ENCODE data around the gene SCNN1A.

Gene SCNN1A

DNA sequence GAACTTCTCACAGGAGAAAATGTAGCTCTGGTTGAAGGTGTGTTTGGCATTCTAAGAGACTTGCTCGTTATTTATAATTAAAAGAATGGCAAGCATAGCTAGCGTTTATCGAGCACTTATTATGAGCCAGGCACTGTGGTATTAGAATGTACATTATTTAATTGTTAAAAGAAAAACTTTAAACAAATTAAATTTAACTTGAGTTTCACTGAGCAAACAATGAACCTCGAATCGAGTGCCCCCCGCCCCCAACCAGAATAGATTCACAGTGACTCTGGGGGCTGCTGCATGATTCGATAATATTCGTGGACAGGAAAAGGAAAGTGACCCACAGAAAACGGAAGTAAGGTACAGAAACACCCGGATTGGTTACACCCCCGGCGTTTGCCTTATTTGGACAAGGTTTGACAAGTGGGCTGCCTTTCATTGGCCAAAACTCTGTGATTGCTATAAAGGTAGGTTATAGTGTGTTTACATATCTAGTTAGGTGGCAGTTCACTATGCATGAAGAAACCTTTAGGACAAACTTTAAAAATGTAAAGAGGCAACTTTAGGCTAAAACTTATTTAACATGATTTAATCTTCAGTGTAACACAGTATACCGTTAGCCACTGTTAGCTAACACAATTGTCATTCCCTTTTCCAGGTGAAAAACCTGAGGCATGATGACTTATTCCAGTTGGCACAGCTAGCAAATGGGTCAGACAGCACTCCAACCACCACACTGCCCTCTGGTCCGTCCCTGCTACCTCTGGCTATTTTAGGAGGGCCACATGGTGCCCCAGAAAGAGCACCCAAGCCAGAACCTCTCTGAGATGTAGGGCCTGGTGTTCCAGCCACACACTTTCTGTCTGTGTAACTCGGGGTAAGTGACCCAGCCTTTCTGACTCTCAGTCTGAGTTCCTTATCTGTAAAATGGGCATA, 7.1 kb downstream of the SCNN1A start:
- no peak for DNase-seq

DNA sequence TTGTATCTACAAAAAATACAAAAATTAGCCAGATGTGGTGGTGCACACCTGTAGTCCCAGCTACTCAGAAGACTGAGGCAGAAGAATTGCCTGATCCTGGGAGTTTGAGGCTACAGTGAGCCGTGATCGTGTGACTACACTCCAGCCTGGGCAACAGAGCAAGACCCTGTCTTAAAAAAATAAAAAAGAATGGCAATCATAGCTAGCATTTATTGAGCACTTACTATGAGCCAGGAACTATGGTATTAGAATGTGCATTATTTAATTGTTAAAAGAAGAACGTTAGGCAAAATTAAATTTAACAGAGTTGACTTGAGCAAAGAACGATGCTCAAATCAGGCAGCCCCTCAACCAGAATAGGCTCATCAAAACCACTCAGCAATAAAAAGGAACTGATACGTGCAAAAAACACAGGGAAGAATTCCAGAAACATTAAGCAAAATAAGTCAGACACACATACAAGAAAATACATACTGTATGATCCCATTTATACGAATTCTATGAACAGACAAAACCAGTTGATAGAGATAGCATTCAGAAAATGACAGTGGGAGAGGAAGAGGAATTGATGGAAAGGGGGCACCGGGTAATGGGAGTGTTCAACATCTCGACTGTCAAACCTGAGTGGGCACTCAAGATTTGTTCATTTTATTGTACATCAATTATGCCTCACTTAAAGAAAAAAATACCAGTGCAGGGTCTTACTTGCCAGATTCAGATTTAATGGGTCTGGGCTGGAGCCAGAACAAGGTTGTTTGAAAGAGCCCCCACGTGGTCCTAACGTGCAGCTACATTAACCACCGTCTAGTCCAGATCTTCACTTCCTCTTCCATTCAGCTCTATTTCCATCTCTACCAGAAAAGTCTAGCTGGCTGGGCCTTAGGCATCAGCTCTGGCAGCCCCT, 8.0 kb downstream of the SCNN1A start:
- DNase-seq, result no peak

DNA sequence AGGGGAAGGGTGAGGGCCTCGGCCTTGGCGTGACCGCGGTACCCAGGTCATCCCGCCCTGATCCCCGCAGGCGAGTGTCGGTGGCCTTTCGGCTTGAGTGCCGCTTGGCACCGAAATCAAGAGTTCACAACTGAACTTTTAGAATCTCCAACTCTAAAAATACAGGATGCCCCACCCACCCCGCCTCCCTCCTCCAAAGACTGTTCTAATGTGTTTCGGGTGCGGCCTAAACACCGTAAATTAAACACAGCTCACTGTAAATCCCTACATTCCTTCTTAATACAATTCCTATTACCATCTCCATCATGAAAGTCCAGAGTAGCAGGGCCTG, 11.4 kb downstream of the SCNN1A start:
- no peak for DNase-seq

DNA sequence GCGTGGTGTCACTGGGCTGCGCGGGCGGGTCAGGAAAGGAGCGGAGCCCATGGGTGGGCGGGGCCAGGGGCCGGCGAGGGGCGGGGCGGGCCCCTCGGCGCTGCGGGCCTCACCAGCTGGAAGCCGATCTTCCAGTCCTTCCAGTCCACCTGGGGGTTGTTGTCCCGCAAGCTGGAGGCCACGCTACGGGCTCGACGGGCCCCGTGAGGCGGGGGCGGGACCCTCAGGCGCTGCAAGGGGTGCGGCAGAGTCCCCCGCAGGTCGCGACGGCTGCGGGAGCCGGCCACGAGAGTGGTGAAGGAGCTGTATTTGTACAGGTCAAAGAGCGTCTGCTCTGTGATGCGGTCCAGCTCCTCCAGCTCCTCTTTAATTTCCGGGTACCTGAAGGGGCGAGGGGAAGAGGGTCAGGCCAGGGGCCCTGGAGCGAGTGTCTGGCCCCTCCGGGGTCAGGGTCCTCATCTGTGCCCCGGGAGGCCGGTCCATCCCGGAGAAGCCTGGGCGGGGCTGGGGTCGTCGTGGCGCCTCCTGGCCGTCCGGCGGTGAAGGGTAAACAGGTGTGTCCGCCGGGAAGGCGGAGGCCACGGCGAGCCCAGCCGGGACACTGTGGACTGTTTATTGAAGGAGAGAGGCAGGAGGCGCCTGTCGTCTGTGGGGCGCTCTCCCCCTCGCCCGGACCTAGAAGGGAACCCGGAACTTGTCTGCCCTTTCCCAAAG, 11.9 kb downstream of the SCNN1A start:
- peak in 1 of 3 experiments; percentile 18 for DNase-seq

DNA sequence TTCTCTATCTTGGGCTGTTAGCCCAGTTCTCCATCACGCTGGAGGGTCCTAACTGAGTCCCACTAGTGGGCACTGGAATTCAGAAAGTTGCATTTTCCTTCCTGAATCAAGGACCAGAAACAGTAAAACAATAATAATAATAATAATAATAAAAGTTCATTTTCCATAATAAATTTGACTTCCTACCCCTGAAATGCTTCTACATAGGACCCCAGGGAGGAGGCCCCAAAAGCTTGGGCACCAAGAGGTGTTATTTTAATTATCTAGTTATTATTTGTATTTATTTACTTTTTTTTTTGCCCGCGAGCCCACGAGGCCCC, 12.4 kb downstream of the SCNN1A start:
- no peak for DNase-seq

DNA sequence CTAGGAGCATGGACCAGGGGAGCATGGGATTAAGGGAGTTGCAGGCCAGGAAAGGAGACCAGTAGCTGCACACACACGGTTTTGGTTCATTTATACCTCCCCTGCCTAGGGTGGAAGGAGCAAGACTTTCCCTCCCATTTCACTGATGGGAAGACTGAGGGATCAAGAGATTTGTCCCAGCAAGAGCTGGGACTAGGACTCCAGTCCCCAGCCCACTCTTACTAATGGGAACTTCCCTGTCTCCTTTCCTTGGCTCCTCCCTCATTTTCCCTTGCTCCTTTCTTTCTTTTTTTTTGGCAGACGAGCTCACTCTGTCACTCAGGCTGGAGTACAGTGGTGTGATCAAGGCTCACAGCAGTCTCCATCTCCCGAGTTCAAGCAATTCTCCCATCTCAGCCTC, 13.0 kb downstream of the SCNN1A start:
- no peak for DNase-seq

DNA sequence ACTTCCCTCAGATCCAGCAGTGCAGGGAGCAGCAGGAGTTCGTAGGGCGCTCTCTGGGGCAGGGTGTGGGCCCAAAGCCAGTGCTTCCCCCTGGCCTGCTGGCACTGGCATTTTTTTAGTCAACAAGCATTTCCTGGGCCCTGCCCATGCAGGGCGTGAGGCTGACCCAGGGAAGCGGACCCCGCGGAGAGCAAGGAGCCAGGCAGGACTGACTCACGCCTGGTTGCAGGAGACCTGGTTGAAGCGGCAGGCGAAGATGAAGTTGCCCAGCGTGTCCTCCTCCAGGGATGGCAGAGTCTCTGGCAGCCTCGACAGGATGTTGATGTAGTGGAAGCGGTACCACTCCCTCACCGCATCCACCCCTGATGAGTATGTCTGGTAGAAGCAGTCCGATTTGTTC, 13.5 kb downstream of the SCNN1A start:
- no peak for DNase-seq

DNA sequence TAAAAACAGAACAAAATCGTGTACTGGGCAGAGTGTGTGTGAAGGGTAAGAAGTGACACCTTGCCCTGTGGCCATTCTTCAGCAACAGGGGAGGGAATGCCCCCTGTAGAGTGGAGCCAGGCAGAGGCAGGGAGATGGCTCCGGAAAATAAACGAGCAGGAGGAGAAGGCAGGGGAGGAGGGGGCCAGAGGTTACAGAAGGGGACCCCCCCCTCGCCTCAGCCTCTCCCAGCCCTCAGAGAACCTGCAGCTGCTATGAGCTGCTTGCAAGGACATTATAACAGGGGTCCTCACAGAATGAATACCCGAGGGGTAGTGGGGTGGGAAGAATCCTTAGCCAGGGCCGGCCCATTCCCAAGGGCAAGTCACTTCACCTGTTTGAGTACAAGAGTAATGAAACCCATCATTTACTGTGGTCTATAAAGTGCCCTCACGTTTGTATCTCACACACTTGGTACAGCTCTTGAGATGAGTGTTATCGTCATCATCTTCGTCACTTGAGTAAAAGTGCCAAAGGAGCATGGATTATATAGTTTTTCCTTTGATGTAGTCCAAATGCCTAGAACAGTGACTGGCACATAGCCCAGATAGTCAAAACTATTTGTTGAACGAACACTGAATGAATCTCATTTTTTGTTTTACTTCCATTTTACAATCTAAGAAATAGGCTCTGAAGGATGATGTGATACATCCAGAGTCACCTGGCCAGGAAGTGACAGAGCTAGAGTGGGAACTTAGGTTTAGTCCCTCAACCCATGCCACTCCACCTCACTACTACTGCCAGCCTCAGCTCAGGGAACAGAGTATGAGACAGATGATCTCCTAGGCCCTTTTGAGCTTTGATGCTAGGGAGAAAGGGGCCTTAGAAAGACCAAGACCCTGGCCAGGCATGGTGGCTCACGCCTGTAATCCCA, 14.5 kb downstream of the SCNN1A start:
- DNase-seq, result peak in 1 of 3 experiments; percentile 64

DNA sequence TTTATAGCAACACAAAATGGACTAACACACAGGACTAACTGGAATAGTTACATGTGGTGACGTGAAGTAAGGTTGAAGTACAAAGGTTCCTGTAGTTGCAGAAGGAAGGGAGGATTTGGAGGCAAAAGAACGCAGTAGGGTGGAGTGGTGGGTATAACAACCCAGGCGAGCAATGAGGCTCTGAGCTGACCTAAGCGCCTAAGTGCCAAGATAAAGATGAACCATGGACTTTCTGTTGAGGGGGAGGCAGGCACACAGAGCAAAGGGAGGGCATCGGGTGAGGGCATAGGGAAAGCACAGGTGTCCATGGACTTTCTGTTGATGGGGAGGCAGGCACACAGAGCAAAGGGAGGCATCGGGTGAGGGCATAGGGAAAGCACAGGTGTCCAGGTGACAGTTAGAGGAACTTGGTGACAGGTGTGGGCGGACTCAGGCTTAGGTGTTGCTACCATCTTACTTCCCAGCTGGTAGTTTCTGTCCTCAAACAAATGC, 15.2 kb downstream of the SCNN1A start:
- DNase-seq, result no peak

DNA sequence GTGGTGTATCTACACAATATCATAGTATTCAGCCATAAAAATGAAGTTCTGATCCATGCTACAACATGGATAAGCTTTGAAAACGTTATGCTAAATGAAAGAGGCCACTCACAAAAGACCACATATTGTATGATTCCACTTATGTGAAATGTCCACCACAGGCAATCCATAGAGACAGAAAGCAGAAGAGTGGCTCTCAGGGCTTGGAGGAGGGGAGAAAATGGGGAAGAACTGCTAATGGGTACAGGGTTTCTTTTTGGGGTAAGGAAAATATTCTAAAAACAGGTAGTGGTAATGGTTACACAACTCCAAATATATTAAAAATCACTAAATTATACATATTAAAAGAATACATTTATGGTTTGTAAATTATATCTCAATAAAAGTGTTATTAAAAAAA, 16.5 kb downstream of the SCNN1A start:
- no peak for DNase-seq

DNA sequence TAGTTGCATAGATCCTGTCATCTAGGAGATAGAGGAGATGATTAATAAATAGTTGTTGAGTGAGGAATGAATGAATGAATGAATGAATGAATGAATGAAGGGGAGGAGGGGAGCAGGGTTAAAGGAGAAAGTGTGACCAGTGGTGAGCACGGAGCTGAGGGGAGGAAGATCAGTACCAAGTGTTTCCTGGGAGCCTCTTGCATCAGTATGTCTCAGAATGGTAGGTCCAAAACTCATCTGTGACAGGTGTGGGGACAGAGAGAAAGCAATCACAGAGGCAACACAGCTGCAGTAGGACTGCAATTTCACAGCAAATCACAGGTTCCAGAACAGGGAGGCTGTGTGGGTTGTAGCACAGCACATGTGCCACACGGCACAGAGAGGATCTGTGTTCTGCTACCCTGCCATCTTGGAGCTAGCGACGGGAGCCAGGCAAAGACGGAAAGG, 19.0 kb downstream of the SCNN1A start:
- no peak for DNase-seq

DNA sequence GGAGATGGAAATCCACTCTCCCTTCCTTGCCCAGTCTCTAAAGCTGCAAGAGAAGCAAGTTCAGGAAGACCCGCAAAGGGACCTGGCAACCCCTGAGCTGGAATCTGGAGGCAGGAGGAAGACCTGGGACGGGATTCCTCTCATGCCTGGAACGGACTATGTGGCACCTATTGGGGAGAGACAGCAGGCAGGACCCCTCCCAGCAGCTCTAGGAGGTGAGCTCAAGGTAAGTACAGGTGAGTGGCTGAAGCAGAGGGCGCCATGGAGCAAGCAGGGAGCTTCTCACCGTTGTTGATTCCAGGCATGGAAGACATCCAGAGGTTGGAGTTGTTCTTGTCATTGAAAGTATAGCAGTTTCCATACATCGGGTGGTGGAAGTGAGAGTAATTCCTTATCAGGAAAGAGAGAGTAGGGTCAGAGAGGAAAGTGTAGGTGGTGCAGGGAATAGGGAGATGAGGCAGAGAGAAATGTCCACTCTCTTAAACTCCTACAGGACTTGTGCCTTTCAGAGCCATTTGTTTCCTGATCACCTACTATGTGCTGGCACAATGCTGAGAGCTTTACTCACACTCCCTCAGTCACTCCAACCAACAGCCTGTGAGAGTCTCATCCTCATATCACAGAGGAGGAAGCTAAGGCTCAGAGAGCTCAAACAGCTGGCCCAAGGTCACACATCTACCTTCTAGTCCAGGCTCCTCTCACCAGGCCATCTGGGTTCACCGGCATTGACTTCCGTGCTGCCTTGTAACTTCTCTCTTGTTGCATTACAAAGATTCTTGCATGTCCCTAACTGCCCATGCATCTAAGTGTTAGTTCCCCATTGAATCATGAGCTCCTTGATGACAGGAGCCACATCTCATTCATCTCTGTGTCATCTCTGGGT, 19.6 kb downstream of the SCNN1A start:
- DNase-seq, result no peak

DNA sequence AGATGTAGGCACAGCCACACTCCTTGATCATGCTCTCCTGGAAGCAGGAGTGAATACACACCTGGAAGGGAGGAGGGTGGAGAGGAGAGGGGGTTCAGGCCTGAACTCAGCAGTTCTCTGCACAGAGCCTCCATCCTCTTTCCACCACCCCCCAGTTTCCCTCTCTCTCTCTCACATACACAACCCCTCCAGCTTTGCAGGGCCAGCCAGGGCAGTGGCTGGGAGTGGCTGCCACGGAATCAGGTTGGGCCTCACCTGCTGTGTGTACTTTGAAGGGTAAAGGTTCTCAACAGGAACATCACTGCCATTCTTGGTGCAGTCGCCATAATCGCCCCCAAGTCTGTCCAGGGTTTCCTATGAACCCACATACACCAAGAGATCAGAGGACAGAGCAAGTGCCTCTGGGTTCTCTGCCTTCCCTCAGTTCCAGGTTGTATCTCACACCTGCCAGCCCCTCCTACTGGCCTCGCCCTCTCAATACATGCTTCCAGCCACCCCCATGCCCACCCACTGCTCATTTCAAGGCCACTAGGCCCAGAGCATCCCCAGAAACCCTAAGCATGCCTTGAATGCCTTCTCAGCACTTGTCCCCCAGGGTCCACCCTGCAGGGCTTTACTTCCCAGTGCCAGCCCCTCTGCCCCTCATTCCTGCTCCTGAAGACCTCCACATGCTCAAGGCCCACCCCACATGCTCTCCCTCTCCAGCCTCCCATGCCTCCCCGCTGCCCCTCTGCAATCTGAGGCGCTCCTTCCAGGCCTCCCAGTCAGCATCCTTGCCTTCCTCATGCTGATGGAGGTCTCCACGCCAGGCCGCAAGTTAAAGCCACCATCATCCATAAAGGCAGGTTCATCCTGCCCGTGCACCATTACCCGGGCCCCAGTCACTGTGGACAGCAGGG, 20.6 kb downstream of the SCNN1A start:
- no peak for DNase-seq

DNA sequence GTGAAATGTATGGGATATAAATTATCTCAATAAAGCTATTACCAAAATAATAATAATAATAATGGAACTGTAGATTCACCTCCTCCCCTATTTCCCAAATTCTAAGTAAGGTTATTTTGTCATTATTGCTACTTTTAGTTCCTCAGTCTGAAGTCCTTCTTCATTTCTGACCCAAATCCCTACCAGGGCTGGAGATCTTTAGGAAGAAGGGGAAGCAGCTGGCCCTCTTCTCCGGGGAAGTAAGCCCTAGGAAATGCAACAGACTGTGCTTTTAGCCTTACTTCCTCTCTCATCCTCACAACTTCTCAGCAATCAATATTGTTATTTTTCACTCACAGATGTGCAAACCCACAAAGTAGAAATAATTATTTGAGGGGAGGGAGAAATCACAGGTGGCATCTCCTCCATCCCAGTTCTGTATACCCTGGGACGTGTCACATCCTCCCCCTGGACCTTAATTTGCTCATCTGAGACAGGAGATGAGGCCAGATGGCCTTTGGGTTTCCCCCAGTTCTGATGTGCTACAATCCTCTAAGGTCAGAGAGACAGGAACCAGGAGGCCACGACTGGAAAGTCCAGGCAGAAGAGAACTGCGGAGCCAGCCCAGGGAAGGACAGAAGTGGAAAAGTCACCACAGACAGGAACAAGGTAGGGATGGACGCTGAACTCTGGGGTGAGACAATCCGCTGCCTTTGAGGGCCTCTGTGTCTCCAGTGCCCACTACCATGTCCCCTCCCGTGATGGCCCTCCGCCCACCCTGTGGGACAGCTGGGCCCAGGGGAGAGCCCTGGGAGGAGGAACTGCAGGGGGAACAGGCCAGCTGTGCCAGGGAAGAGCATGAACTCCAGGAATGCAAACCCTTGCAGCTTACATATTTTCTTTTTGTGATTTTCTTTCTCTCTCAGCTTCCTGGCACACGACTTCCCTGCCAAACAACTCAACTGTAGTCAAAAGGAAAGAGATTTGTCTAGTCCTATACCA, 22.9 kb downstream of the SCNN1A start:
- DNase-seq, result no peak

DNA sequence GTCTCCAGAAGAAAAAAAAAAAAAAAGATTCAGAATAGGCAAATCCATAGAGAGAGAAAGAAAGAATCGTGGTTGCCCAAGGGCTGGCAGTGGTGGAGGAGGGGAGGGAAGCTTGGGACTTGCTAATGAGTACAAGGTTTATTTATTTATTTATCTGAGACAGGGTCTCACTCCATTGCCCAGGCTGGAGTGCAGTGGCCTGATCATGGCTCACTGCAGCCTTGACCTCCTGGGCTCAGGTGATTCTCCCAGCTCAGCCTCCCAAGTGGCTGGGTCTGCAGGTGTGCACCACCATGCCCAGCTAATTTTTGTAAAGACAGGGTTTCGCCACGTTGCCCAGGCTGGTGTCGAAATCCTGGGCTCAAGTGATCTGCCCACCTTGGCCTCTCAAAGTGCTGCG, 23.7 kb downstream of the SCNN1A start:
- no peak for DNase-seq

DNA sequence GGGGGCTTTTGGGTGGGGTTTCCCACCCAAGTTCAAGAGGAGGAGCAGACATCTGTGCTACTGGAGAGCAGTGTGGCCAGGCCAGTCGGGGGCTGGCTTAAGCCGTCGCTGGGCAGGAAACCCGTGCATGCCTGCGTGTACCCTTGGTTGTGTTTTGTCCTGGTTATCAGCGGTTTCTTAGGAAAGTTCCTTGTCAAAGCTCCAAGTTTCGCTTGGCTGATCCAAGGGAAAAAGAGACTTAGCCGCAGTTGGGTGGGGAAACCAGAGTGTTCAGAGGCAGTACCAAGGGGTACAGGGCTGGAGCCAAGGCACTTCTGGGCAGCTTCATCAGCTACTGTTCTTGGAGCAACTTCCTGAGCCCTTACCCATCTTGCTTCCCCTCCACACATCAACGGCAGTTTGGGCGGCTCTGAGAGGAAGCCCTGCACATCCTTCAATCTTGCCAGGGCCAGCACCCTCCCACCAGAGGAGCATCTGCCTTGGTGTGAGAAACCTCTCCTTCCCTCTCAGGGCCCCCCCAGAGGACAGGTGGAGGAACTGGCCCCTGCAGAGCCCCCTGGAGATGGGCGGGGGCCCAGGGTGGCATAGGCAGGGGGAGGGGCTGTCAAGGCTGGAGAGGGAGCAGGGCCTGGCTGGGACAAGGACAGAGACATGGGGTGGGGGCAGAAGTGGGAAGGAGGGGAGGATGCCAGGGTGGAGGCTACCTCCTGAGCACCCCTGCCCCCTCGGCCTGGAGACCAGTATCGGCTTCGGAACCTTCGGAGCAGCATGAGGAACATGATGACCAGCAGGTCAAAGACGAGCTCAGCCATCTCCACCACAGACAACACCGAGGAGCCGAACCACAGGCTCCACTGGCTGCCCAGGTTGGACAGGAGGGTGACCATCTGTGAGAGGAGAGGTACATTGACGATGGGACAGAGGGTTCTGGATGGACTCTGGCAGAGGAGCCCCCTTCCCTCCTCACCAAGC, 27.7 kb downstream of the SCNN1A start:
- no peak for DNase-seq

DNA sequence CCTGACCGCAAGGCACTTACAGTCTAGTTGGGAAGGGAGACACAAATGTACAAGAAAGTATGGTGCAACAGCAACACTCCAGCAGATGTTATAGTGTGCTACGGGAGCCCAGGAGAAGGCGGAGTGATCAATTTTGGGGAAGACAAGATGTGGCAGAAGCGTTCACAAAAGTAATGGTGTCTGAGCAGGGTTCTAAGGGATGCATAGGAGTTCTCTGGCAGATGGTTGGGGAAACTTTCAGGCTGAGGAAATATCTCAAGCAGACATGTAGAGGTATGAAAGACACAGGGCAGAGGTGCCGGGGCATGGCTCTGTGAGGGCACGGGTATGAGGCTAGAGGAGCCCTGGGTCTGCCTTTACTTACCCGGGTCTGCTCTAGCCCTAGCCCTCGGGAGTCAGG, 28.4 kb downstream of the SCNN1A start:
- no peak for DNase-seq

Data from NCI-H1417 (cell line).